ENCODE measurements around the gene PTH1R. TPM values are rescaled to one million over a fixed set of nuclear protein-coding genes. Genes with fewer than 3 reads are reported as not detected.
A peak's percentile ranks its signal among the peaks of the same experiment; 100 is the strongest.

Gene PTH1R
- total RNA-seq (not detected), polyA plus RNA-seq (not detected)

DNA sequence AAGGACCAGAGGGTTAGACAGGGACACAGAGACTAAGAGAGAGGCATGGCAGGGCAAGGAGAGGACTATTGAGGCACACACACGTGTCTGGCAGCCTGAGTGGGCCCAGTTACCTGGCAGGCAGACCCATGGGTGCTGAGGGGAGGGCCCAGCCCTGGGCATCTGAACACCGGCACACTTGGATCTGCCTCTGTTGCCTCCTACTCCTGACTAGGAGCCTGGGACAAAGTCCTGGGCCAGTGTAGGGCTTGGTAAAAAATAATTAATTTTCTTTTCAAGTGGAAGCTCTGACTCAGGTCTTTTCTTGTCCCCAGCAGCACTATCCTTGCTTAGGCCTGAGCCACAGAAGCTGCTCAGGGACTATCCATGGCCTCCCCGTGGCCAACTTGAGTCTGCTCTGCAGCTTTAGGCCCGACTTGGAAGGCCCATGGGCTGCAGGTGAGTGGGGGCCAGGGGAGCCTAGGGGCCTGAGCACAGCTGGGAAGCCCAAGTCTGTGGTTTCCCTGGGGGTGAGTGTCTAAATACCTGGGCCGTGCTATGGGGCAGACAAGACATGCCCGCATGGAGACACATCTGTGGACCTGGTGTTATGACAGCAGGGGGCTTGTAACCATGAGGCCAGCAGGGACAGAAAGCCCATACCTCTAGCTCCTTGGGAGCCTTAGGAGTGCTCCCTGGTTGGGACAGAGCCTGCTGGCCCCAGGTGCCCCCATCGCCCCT is at the start of gene PTH1R:
TSS of gene PTH1R (plus strand) at position 316 of the 720 bp plus-strand sequence. CDS start 5,839 bp downstream, outside the sequence.
- Histone ChIP-seq H3K36me3 (ENCODE audit: insufficient read depth, low read length) (no peaks in the 10 kb centered on the region), H3K9me3 (ENCODE audit: low read length) (no peaks in the 10 kb centered on the region), H3K4me3 (ENCODE audit: low read length) (no peak within 1 kb of the TSS), H3K4me1 (ENCODE audit: insufficient read depth, low read length) (no peaks in the 10 kb centered on the region), H3K27ac (ENCODE audit: low read depth, low read length) (no peak within 1 kb of the TSS), H3K27me3 (ENCODE audit: insufficient read depth, low read length, poor library complexity, severe bottlenecking) (peaks cover 18% of the 10 kb centered on the region)
- Mint-ChIP-seq H3K36me3 (no peaks in the 10 kb centered on the region), H3K27ac (peak within 1 kb of the TSS in 1 of 8 donors; percentile 33), H3K9me3 (no peaks in the 10 kb centered on the region), H3K27me3 (peaks cover 23 to 32% of the 10 kb centered on the region in 2 donors), H3K4me1 (peaks cover 0 to 14% (median 4%) of the 10 kb centered on the region in 3 donors), H3K4me3 (no peak within 1 kb of the TSS)
- ChIA-PET CTCF (interaction anchor here (0.7 kb wide), 1 partner anchor 17 kb away, joined by 4 read pairs; no protein-coding TSS in a partner anchor), POLR2A (no interaction called here)
- DNase-seq: no peak

- Mint-ChIP-seq H3K36me3 (no peaks in the 10 kb centered on the region), H3K27ac (peak overlapping the region in 1 of 8 donors; percentile 19), H3K27me3 (peaks cover 0 to 1% of the 10 kb centered on the region in 2 donors), H3K9me3 (no peaks in the 10 kb centered on the region), H3K4me3 (no peak overlapping the region), H3K4me1 (peaks cover 1 to 14% (median 5%) of the 10 kb centered on the region in 3 donors)
- Histone ChIP-seq H3K9me3 (ENCODE audit: low read length) (no peaks in the 10 kb centered on the region), H3K4me3 (ENCODE audit: low read length) (no peak overlapping the region), H3K4me1 (ENCODE audit: insufficient read depth, low read length) (no peaks in the 10 kb centered on the region), H3K27me3 (ENCODE audit: insufficient read depth, low read length, poor library complexity, severe bottlenecking) (no peaks in the 10 kb centered on the region), H3K36me3 (ENCODE audit: insufficient read depth, low read length) (no peaks in the 10 kb centered on the region), H3K27ac (ENCODE audit: low read depth, low read length) (no peak overlapping the region)
- ChIA-PET POLR2A (no interaction called here), CTCF (no interaction called here)
- DNase-seq: peak in 1 of 5 donors; percentile 17
Observed at GRCh38 chr3:46829699-46830208, 47.8 kb upstream of the PTH1R start.

DNA sequence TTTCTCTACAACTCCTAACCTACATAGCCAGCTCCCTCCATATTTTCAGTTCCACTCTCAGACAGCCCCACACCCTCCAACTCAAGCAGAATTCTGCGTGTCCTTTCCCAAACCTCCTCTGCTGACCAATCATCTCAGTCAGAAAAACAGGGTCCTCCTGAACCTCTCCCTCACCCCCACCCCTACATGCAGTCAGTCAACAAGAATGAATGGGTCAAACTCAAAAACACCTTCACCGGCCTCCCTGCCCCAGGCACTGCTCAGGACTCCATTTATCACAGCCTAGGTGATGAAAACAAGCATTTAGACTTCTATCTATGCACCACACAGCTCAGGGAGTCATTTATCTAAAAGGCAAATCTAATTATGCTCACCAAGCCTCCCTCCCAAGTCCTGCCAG is 46.7 kb upstream of the PTH1R start:
- Histone ChIP-seq H3K4me1 (ENCODE audit: insufficient read depth, low read length) (no peaks in the 10 kb centered on the region), H3K36me3 (ENCODE audit: insufficient read depth, low read length) (no peaks in the 10 kb centered on the region), H3K27me3 (ENCODE audit: insufficient read depth, low read length, poor library complexity, severe bottlenecking) (no peaks in the 10 kb centered on the region), H3K9me3 (ENCODE audit: low read length) (no peaks in the 10 kb centered on the region), H3K27ac (ENCODE audit: low read depth, low read length) (no peak overlapping the region), H3K4me3 (ENCODE audit: low read length) (no peak overlapping the region)
- Mint-ChIP-seq H3K36me3 (no peaks in the 10 kb centered on the region), H3K4me1 (peaks cover 1 to 14% (median 5%) of the 10 kb centered on the region in 3 donors), H3K27me3 (peaks cover 0 to 1% of the 10 kb centered on the region in 2 donors), H3K9me3 (no peaks in the 10 kb centered on the region), H3K27ac (no peak overlapping the region), H3K4me3 (no peak overlapping the region)
- DNase-seq: no peak
- ChIA-PET CTCF (no interaction called here), POLR2A (interaction anchor here (0.6 kb wide), 1 partner anchor 84 kb away, joined by 3 read pairs; no protein-coding TSS in a partner anchor)

GRCh38 chr3:46831316-46831715 is 46.2 kb upstream of the PTH1R start:
- H3K36me3 Mint-ChIP-seq: no peaks in the 10 kb centered on the region
- H3K4me1 Mint-ChIP-seq: peaks cover 1 to 14% (median 5%) of the 10 kb centered on the region in 3 donors
- peaks cover 0 to 1% of the 10 kb centered on the region in 2 donors for H3K27me3 Mint-ChIP-seq
- no peak overlapping the region for H3K27ac Mint-ChIP-seq
- Histone ChIP-seq H3K27ac (ENCODE audit: low read depth, low read length) (no peak overlapping the region), H3K36me3 (ENCODE audit: insufficient read depth, low read length) (no peaks in the 10 kb centered on the region), H3K9me3 (ENCODE audit: low read length) (no peaks in the 10 kb centered on the region), H3K27me3 (ENCODE audit: insufficient read depth, low read length, poor library complexity, severe bottlenecking) (no peaks in the 10 kb centered on the region), H3K4me3 (ENCODE audit: low read length) (no peak overlapping the region), H3K4me1 (ENCODE audit: insufficient read depth, low read length) (no peaks in the 10 kb centered on the region)
- no peak overlapping the region for H3K4me3 Mint-ChIP-seq
- CTCF ChIA-PET: no interaction called here
- DNase-seq: no peak
- POLR2A ChIA-PET: interaction anchor here (0.6 kb wide), 1 partner anchor 83 kb away, joined by 3 read pairs; no protein-coding TSS in a partner anchor
- no peaks in the 10 kb centered on the region for H3K9me3 Mint-ChIP-seq

- H3K9me3 ChIP-seq (ENCODE audit: low read length): no peaks in the 10 kb centered on the region
- peaks cover 0 to 1% of the 10 kb centered on the region in 2 donors for H3K27me3 Mint-ChIP-seq
- H3K4me1 Mint-ChIP-seq: peaks cover 1 to 14% (median 5%) of the 10 kb centered on the region in 3 donors
- no peaks in the 10 kb centered on the region for H3K4me1 ChIP-seq (ENCODE audit: insufficient read depth, low read length)
- H3K4me3 Mint-ChIP-seq: no peak overlapping the region
- no peaks in the 10 kb centered on the region for H3K36me3 ChIP-seq (ENCODE audit: insufficient read depth, low read length)
- no peak for DNase-seq
- POLR2A ChIA-PET: no interaction called here
- H3K27ac Mint-ChIP-seq: peak overlapping the region in 1 of 8 donors; percentile 11
- no peaks in the 10 kb centered on the region for H3K27me3 ChIP-seq (ENCODE audit: insufficient read depth, low read length, poor library complexity, severe bottlenecking)
- H3K36me3 Mint-ChIP-seq: peaks cover 0 to 2% (median 1%) of the 10 kb centered on the region in 3 donors
- no peak overlapping the region for H3K4me3 ChIP-seq (ENCODE audit: low read length)
- H3K9me3 Mint-ChIP-seq: peaks cover 0 to 2% (median 0%) of the 10 kb centered on the region in 5 donors
- CTCF ChIA-PET: no interaction called here
- H3K27ac ChIP-seq (ENCODE audit: low read depth, low read length): no peak overlapping the region
Observed at GRCh38 chr3:46831841-46832240, 45.7 kb upstream of the PTH1R start.

DNA sequence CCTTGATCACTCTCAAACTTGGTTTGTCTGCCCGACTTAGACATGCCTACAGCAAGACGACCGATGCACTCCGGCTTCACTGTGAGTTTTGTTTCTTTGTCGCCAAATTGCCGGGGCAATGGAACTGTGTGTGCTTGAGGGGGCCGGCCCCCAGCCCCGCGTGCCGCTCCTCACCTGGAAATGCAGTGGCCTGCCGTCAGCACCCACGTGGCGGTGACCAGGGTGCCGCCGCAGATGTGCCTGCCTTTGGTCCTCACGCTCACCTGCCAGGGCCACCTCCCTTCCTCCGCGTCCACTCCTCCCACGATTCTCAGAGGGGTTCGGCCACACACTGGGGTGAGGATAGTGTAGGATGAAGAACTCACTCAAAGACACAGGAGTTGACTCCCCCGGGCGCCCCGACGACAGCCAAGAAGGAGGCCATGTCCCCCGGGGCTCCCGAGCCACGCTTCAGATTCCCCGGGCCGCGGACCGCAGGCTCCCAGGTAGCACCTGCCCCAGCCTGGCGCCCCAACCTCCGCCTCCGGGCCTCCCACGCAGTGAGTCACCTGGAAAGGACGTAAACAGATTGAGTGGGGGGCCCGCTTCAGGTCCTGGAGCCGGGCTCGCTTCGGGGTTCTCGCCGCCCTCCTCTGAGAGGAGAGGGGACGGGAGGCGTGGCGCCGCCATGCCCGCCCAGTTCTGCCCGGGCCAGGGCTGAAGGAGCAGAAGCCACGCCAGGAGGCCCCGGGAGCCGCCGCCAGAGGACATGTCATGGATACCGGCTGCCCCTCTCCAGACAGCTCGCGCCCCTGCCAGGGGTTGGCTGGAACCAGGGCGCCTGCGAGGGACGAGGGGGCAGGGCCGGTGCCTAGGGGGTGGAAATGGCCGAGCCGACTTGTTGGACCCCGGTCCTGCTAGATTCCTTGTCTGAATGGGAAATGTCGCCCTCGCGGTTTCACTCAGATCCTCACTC is 43.9 kb upstream of the PTH1R start:
- Mint-ChIP-seq H3K27me3 (peaks cover 0 to 3% of the 10 kb centered on the region in 2 donors), H3K27ac (peak overlapping the region in 1 of 8 donors; percentile 32), H3K36me3 (peaks cover 0 to 8% (median 6%) of the 10 kb centered on the region in 3 donors), H3K9me3 (peaks cover 8 to 18% (median 14%) of the 10 kb centered on the region in 5 donors), H3K4me1 (peaks cover 1 to 8% (median 5%) of the 10 kb centered on the region in 3 donors), H3K4me3 (no peak overlapping the region)
- H3K4me3 ChIP-seq (ENCODE audit: low read length): no peak overlapping the region
- DNase-seq: no peak
- CTCF ChIA-PET: interaction anchor here (0.7 kb wide), 1 partner anchor 12 kb away, joined by 3 read pairs; no protein-coding TSS in a partner anchor
- H3K36me3 ChIP-seq (ENCODE audit: insufficient read depth, low read length): no peaks in the 10 kb centered on the region
- H3K27ac ChIP-seq (ENCODE audit: low read depth, low read length): no peak overlapping the region
- no peaks in the 10 kb centered on the region for H3K27me3 ChIP-seq (ENCODE audit: insufficient read depth, low read length, poor library complexity, severe bottlenecking)
- no peaks in the 10 kb centered on the region for H3K4me1 ChIP-seq (ENCODE audit: insufficient read depth, low read length)
- POLR2A ChIA-PET: no interaction called here
- H3K9me3 ChIP-seq (ENCODE audit: low read length): no peaks in the 10 kb centered on the region

DNA sequence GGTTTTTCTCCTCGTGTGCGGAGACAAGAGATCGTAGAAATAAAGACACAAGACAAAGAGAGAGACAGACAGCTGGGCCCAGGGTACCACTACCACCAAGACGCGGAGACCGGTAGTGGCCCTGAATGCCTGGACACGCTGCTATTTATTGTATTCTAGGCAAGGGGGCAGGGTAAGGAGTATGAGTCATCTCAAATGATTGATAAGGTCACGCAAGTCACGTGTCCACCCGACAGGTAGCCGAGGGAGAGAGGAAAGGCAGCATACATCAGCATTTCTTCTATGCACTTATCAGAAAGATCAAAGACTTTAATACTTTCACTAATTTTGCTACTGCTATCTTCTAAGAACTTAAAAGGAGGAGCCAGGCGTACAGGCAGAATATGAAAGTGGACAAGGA is 42.5 kb upstream of the PTH1R start:
- POLR2A ChIA-PET: no interaction called here
- CTCF ChIA-PET: no interaction called here

More for the DNA sequence above, 42.5 kb upstream of the PTH1R start:
- Mint-ChIP-seq H3K27me3 (peaks cover 3 to 6% of the 10 kb centered on the region in 2 donors), H3K36me3 (peaks cover 6 to 15% (median 6%) of the 10 kb centered on the region in 3 donors), H3K4me3 (no peak overlapping the region), H3K4me1 (no peaks in the 10 kb centered on the region), H3K9me3 (peaks cover 14 to 28% (median 24%) of the 10 kb centered on the region in 5 donors), H3K27ac (no peak overlapping the region)
- no peaks in the 10 kb centered on the region for H3K4me1 ChIP-seq (ENCODE audit: insufficient read depth, low read length)
- H3K27ac ChIP-seq (ENCODE audit: low read depth, low read length): no peak overlapping the region
- H3K4me3 ChIP-seq (ENCODE audit: low read length): no peak overlapping the region
- no peaks in the 10 kb centered on the region for H3K9me3 ChIP-seq (ENCODE audit: low read length)
- no peaks in the 10 kb centered on the region for H3K27me3 ChIP-seq (ENCODE audit: insufficient read depth, low read length, poor library complexity, severe bottlenecking)
- DNase-seq: no peak
- no peaks in the 10 kb centered on the region for H3K36me3 ChIP-seq (ENCODE audit: insufficient read depth, low read length)
